Posterior vena cava (tissue), 2 donors: Measurements from ENCODE around the gene GPRASP2. TPM values are rescaled to one million over a fixed set of nuclear protein-coding genes. Genes with fewer than 3 reads are reported as not detected.
A peak's percentile ranks its signal among the peaks of the same experiment; 100 is the strongest.

Source experiments
- DNase-seq: peaks from one replicate; pipeline ENCODE4 v3.0.0-alpha.2; 2020; ENCODE audit warnings: low spot score
- intact Hi-C, 2 donors: fragments of 100-400 bp; cut with DNase I; formaldehyde crosslinking; loops; one replicate each; pipeline versions ENCODE4 v1.14.1 to v1.14.2; 2022 to 2023
- total RNA-seq, 2 donors: library from RNA; stranded (reverse); fragmentation: NEBNext Ultra II Directional; extraction: Animal tissue kit (Norgen Biotek cat#: 25700); gene quantifications; one replicate each; pipeline ENCODE4 v1.2.1, GENCODE V29; 2021
- donor health status: DM: yes; HTN: yes; CAD: no.
- donor health status: DM: yes; HTN: yes; CAD: no.

The GPRASP2 gene
- total RNA-seq, 2 donors from 2014 or later: 9.3 to 11.5 TPM

DNA sequence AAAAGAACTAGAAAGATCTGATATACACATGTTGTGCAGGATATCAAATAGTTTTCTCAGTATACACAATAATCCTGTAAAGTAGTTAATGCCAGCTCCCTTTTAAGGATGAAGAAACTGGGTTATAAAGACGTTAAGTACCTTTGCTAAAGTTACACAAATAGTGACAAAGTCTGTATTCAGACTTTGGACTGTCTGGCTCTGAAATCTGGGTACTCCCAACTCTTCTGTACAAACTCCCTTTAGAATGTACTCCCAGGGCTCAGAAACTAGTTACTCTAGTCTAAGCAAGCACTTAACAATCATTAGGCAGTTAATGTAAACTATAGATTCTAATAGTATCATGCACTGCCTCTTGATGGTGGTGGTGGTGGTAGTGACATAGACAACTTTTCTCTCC is 15.5 kb downstream of the GPRASP2 start:
- intact Hi-C loops: no loop called here
- DNase-seq: no peak

GRCh38 chrX:102728646-102729045 is 16.4 kb downstream of the GPRASP2 start:
- intact Hi-C loops: no loop called here

GRCh38 chrX:102739657-102740056 is 27.4 kb downstream of the GPRASP2 start:
- intact Hi-C loops: no loop called here
- no peak for DNase-seq

More at GRCh38 chrX:102728646-102729045, 16.4 kb downstream of the GPRASP2 start:
- no peak for DNase-seq

- intact Hi-C loops: no loop called here
- DNase-seq: no peak
Observed at GRCh38 chrX:102744307-102744706, 32.1 kb downstream of the GPRASP2 start.

GRCh38 chrX:102745513-102745856 is 33.2 kb downstream of the GPRASP2 start:
- intact Hi-C loops: no loop called here
- DNase-seq: no peak

- peak; percentile 83 for DNase-seq
- intact Hi-C loops: no loop called here
Observed at GRCh38 chrX:102745857-102746584, 33.8 kb downstream of the GPRASP2 start.

DNA sequence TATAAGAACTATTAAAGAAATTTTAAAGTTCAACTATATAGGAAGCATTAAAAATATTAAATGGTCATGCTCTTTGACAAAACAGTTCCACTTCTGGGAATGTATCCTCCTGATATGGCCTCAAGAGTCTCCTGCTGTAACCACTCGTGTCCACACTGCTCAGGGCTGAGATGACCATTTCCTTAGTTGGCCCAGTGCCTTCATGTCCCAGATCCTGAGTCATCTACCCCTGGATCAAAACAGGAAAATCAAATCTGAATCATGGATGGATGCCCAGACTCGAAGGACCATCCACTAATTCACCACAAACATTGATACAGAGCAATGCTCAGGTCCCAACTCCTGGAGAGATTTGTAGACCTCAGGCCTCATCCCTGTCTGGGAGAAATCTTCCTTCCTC is 53.0 kb downstream of the GPRASP2 start:
- DNase-seq: no peak
- intact Hi-C loops: no loop called here

DNA sequence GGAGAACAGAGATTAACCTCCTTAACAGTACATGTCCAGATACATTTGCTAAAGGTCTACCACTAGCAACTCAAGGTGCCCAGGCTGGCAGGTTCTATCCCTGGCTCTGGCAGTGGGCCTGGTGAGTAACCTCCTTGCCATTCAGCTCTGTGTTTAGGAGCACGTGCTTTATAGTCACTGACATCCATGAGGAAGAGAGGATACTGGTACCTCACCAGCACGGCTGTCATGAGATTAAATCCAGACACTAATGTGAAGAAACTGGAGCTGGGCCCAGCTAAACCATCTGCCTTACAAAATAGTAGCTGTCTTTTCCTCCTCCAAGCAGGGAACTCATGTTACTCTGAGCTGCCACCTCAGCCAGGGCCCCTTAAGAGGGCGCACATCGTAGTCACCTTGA is 53.6 kb downstream of the GPRASP2 start:
- no peak for DNase-seq
- intact Hi-C loops: no loop called here

DNA sequence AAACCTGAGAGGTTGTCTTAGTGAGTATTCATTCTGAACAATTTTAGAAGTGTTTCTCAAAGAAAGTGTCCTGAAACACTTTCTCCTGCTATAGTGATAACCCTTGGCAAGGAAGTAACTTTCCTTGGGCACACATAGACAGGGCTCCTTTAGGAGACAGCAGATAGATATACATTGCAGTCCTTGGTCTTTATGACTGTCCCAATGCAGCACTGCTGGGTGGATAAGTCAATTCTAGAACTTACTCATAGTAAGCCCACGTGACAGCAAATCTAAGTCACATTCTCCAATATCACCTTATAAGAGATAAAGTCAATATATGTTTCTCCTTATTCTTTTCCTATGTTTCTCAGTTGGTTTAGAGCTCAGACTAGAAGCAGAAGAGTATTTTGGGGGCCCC is 55.0 kb downstream of the GPRASP2 start:
- intact Hi-C loops: no loop called here
- no peak for DNase-seq

Other genes with a start within 250 kb of the GPRASP2 start
- not detected for gene TCP11X2, start 240.6 kb upstream of the GPRASP2 start, total RNA-seq
- under 1 TPM; 0.48 to 0.83 TPM for gene TMSB15A, start 195.7 kb upstream of the GPRASP2 start, total RNA-seq
- gene ARMCX5, start 112.9 kb upstream of the GPRASP2 start, total RNA-seq: 1 to 10 TPM; 8.1 to 9.6 TPM
- 10 to 100 TPM; 10.2 to 11.1 TPM for gene GPRASP1, start 61.0 kb upstream of the GPRASP2 start, total RNA-seq
- gene GPRASP3, start 8.3 kb downstream of the GPRASP2 start, total RNA-seq: 1 to 10 TPM; 4.5 to 6.7 TPM
- 1 to 10 TPM in 1 of 2 donors, under 1 TPM in 1; 0.86 to 1.9 TPM for gene RAB40AL, start 224.8 kb downstream of the GPRASP2 start, total RNA-seq